GM12865 (cell line): ENCODE measurements around the gene TMEM217.

Experiments
- DNase-seq: peaks from one replicate; pipeline ENCODE4 v3.0.0; 2010; ENCODE audit warnings: low read depth
- H3K4me3 ChIP-seq: 2 replicates; pipeline ENCODE4 v1.5.1; 2011; ENCODE audit warnings: mild to moderate bottlenecking, low read depth, low read length, control low read depth
- CTCF ChIP-seq: IDR thresholded peaks from 2 replicates; pipeline ENCODE4 v1.5.1; 2011; ENCODE audit warnings: low read length, control low read depth, low read depth, inconsistent platforms; ENCODE audit not compliant: insufficient read depth; ENCODE audit errors: missing control alignments

The TMEM217 gene

GRCh38 chr6:37168163-37168758 lies 89.7 kb downstream of the TMEM217 start:
- no peak for DNase-seq
- no peak overlapping the region for H3K4me3 ChIP-seq
- no peak for TF ChIP-seq CTCF

- H3K4me3 ChIP-seq: no peak overlapping the region
- no peak for DNase-seq
- no peak for TF ChIP-seq CTCF
Observed at GRCh38 chr6:37162740-37163139, 95.2 kb downstream of the TMEM217 start.
